D721Med (cell line): ENCODE data around the gene TMCC2.

Experiments used
- DNase-seq: peaks from one replicate; pipeline ENCODE4 v3.0.0; 2011; ENCODE audit warnings: low spot score; ENCODE audit not compliant: insufficient read length
- FAIRE-seq: peaks from 2 replicates; lab custom pipeline; 2011; peaks lifted over from hg19 to GRCh38; lab: Jason Lieb, UNC
- TF ChIP-seq, protein P1 (sequence below): IDR thresholded peaks from 2 replicates; pipeline ENCODE4 v1.5.1; 2012; ENCODE audit warnings: mild to moderate bottlenecking, control low read depth; ENCODE audit not compliant: insufficient read depth; ENCODE audit errors: missing control alignments

TMCC2 gene

DNA sequence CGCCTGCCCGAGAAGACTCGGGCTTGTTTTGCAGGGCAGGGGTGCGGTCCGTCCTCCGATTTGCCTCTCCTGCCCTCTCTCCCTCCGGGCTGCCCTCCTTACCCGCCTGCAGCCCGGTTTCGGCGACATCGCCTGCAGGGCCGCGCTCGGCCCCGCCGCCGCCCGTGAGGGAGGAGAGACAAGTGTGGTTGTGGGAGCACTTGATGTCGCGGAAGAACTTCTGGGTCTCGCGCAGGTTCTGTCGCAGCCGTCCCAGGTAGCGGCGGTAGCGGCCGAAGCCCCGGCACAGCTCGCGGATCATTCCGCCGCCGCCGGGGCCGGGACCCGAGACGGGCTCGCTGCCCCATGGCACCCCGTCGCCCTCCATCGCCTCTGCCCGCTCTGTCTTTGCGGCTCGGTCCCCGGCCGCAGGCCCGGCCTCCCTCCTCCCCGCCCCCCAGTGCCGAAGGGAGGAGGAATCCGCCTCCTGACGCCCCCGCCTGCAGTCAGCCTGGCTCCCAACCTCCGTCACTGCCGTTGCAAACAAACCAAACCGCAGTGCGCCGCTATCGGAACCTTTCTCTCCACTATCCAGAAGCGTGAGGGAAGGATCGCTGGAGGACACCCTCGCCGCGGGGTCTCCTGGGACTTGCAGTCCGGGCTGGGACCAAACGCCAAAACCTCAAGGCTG, 16.4 kb upstream of the TMCC2 start, which contains the start of gene DSTYK:
Gene DSTYK, minus strand, starts transcription at position 534 of the 670 bp plus-strand sequence. Its CDS starts 167 bp downstream, at position 367.
- FAIRE-seq (no peak), DNase-seq (peak; percentile 80)
- TF ChIP-seq, protein P1, sequence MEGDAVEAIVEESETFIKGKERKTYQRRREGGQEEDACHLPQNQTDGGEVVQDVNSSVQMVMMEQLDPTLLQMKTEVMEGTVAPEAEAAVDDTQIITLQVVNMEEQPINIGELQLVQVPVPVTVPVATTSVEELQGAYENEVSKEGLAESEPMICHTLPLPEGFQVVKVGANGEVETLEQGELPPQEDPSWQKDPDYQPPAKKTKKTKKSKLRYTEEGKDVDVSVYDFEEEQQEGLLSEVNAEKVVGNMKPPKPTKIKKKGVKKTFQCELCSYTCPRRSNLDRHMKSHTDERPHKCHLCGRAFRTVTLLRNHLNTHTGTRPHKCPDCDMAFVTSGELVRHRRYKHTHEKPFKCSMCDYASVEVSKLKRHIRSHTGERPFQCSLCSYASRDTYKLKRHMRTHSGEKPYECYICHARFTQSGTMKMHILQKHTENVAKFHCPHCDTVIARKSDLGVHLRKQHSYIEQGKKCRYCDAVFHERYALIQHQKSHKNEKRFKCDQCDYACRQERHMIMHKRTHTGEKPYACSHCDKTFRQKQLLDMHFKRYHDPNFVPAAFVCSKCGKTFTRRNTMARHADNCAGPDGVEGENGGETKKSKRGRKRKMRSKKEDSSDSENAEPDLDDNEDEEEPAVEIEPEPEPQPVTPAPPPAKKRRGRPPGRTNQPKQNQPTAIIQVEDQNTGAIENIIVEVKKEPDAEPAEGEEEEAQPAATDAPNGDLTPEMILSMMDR, result no peak

DNA sequence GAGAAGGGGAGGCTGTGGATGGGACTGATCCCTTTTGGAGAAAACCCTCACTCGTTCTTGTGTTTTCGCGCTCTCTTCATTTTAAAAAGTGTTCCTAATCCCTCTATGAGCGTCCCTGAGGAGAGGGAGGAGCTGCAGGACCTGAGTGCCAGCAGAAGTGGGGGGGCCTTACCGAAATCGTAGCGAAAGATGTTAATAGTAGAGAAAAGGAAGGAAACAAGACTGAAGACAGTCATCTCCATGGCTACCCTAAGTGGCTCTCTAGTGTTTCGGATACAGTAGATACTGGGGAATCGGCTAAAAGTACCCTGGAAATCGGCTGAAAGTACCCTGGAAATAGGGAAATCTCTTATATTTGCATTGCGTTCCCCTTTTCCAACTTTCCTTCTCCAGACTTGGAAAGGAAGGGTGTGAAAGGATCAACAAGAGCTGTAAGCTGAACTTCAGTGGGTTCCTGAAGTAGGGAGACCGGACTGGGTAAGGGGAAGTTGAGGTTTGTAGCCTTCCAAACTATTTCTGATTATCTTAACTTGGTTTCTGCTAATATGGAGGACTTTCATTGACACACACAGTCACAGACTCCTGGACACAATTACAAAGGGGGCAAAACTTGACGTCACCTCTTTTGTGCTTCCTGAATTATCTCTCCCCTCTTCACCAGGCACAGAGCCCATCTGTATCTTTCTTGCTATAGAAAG, 15.8 kb upstream of the TMCC2 start:
- DNase-seq (no peak), FAIRE-seq (no peak)
- TF ChIP-seq, protein P1, result no peak

DNA sequence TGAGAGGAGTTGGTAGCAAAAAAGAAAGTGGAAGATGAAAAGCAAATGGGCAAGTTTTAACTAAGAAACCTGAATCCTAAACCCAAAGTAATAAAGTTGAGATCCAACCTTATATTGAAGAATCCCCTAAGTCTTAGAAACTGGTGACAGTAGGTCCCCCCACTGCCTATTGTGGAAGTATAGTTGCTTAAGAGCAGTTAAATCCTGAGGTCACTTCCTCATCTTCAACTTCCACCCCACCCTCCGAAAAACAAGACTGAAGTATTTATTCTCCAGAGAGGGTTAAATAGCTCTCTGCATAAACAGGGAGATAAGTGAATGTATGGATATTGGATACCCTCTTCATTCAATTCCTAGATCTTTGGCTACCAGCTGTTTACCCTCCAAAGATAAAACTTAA, 13.0 kb upstream of the TMCC2 start:
- FAIRE-seq (no peak), DNase-seq (no peak)
- TF ChIP-seq, protein P1, result no peak

DNA sequence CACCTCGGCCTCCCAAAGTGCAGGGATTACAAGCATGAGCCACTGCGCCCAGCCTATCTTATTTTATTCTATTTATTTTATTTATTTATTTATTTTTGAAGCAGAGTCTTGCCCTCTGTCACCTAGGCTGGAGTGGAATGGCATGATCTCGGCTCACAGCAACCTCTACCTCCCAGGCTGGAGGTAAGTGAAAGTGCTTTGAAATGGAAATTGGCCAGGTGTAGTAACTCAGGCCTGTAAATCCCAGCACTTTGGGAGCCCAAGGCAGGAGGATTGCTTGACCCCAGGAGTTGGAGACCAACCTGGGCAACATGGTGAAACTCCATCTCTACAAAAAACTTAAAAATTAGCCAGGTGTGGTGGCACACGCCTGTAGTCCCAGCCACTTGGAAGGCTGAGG, 11.2 kb upstream of the TMCC2 start:
- TF ChIP-seq, protein P1, result no peak
- FAIRE-seq (no peak), DNase-seq (no peak)

DNA sequence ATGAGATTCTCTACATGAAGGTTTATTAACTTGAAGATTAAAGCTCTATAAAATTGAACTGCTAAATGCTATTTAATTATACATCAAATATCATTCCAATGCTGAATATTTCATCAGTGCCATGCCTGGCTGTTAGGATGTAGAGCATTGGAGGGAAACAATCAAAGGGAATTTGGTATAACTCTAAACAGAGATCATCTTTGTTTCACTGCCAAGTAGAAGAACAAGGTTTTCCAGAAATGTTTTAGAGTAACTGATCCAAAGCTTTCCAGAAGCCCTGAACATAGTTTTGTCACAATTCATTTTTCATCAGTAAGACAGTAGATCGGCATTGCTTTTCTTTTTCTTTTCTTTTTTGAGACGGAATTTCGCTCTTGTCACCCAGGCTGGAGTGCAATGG, 10.3 kb upstream of the TMCC2 start:
- FAIRE-seq, result no peak

DNA sequence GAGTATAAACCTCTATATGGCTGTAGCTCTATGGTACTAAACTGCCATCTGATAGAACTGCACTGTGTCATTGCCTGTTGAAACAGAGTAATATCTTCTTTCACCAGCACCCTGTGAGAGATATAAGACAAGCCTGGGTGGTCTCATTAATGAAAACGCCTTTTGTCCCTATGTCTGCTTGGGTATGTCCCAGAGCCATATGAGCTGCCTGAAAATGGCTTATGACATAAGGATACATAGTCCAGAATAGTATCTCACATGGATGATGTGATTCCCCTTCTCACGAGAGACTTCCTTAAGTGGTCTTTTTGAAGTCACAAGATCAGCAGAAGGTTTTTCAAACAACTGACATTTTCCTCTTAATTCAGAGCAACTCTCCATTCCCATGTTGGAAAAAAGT, 7.3 kb upstream of the TMCC2 start:
- FAIRE-seq (peak; percentile 66), DNase-seq (no peak)
- TF ChIP-seq, protein P1, result no peak

More for the DNA sequence above, 10.3 kb upstream of the TMCC2 start:
- TF ChIP-seq, protein P1, result no peak
- DNase-seq, result no peak

DNA sequence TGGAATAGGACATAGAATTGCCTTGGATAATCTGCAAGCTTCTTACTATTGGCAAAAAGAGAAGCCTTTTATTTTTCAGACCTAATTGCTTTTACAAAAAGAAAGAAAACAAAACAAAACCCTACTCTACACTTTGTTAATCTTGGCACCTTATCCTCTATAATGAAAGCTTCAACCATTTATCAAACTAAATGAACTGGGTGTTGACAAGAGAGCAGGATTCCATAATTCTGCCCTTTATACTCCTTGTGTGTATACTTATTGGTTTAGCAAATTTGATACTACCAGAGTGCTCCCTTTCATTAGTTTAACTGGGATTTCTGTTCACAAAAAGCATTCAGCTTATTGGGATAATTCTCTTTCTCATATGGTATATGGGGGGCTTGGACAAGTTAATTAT, 3.0 kb upstream of the TMCC2 start:
- no peak for FAIRE-seq
- DNase-seq, result no peak
- TF ChIP-seq, protein P1, result no peak
